ENCODE results near the gene GAD1.
A peak's percentile ranks its signal among the peaks of the same experiment; 100 is the strongest.

The GAD1 gene

DNA sequence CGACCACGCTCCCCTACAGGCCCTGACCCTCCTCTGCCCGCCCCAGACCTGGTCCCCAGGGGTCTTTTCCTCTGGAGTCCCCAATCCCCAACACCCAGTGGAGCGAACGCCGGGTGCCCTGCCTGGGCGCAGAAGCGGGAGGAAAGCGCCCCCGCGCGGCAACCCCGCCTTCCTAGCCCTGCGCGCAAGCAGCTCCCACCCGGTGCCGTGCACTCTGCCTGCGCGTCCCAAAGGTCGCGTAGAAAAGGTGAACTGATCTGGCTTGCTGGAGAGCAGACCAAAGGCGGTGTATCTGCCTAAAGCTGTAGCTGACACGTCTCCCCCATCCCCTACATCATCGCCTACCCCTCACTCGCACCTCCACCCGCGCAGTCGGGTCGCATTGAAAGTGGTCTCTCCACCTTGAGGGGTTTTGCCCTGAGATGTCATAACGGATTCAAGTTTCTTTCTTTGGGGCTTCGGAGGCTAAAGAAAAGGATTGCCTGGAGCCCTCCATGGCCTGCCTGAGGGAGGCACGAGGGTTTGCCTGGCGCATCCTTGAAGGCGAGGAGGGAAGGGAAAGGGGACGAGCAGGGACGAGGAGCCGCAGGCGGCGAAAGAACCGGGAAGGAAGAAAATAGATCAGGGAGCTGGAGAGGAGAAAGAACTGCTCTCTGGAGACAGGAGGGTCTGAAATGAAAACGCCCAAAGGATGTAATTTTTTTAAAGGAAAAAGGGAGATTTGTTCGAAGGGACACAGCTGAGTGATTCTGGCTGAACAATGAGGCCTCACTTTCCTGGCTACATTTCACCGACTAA lies 5.8 kb downstream of the GAD1 start:
- Histone ChIP-seq H3K27me3 (ENCODE audit: insufficient read depth, insufficient read length) (peaks cover 26% of the 10 kb centered on the region), H3K9ac (ENCODE audit: insufficient read length, low read depth) (peak overlapping the region; percentile 69), H3K9me3 (ENCODE audit: insufficient read depth, low read length) (no peaks in the 10 kb centered on the region), H3K4me1 (ENCODE audit: insufficient read depth, insufficient read length) (peaks cover 8% of the 10 kb centered on the region), H3K4me3 (ENCODE audit: insufficient read length, low read depth) (peak overlapping the region; percentile 8), H3K36me3 (ENCODE audit: insufficient read depth, insufficient read length, low read length) (peaks cover 64% of the 10 kb centered on the region)
- TF ChIP-seq YY1 (IDR thresholded peaks at IDR 0.05; ENCODE audit: insufficient read depth, insufficient read length) (no peak), ZNF274 (IDR thresholded peaks at IDR 0.05; ENCODE audit: low read depth, low read length) (no peak), SUZ12 (IDR thresholded peaks at IDR 0.05; ENCODE audit: extremely low read depth, insufficient read depth, insufficient read length) (no peak)
- no peak for DNase-seq (ENCODE audit: low read depth, low spot score)

DNA sequence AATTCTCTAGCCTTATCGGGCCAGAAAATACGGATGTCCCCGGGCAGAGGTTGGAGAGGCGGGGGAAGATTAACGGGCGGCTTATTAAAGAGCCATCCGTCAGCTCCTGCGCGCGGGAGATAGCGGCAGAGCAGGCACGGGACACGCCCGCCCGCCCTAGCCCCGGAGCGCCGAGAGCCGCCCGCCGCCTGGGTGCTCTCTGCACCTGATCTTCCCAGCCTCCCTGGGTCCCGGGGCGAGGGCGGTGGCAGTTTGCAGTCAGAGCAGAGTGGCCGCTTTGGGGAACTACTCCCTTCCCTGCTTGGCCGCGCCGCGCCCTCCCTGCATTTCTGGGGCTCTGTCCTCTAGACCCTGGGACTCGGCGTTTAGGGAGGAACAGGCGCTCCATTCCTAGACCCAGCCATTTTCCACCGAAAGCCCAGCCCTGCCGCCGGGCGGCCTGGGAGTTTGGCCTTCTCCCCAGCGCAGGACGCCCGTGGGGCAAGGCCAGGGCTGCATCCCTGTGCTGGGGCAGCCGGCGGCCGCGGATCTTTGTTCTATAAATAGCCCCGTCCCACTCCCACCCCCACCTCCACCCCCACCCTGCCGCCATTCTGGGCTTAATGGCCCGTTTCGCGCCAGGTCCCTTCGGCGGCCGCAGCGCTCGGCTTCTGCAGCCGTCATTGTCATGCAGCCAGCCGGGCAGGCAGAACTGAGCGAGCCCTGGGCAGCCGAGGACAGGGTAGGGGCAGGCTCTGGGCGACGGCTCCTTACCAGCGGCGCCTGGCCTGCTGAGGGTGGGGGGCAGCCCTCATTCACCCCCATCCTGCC lies 6.6 kb downstream of the GAD1 start:
- no peak for TF ChIP-seq YY1 (IDR thresholded peaks at IDR 0.05; ENCODE audit: insufficient read depth, insufficient read length)
- no peak for TF ChIP-seq ZNF274 (IDR thresholded peaks at IDR 0.05; ENCODE audit: low read depth, low read length)
- TF ChIP-seq SUZ12 (IDR thresholded peaks at IDR 0.05; ENCODE audit: extremely low read depth, insufficient read depth, insufficient read length): no peak
- Histone ChIP-seq H3K4me3 (ENCODE audit: insufficient read length, low read depth) (peak overlapping the region; percentile 9), H3K4me1 (ENCODE audit: insufficient read depth, insufficient read length) (peaks cover 8% of the 10 kb centered on the region), H3K9ac (ENCODE audit: insufficient read length, low read depth) (peak overlapping the region; percentile 69), H3K9me3 (ENCODE audit: insufficient read depth, low read length) (no peaks in the 10 kb centered on the region), H3K36me3 (ENCODE audit: insufficient read depth, insufficient read length, low read length) (peaks cover 68% of the 10 kb centered on the region), H3K27me3 (ENCODE audit: insufficient read depth, insufficient read length) (peaks cover 25% of the 10 kb centered on the region)
- no peak for DNase-seq (ENCODE audit: low read depth, low spot score)

DNA sequence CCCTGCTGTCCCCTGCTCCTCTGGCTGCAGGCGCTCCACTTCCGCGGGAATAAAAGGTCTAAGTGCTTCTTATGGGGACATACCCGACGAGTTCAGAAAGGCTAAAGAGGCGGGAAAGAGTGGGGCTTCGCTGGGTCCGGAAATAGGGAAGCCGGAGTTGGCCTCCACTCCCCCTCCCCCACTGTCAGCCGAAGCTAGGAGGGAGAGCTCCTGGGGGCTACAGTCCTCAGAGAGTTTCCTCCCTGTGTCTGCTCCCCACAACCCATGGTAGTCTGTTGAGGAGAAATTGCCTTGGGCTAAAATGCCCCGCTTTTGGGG lies 7.2 kb downstream of the GAD1 start:
- peaks cover 8% of the 10 kb centered on the region for H3K4me1 ChIP-seq (ENCODE audit: insufficient read depth, insufficient read length)
- no peak for TF ChIP-seq ZNF274 (IDR thresholded peaks at IDR 0.05; ENCODE audit: low read depth, low read length)
- TF ChIP-seq SUZ12 (IDR thresholded peaks at IDR 0.05; ENCODE audit: extremely low read depth, insufficient read depth, insufficient read length): no peak
- TF ChIP-seq YY1 (IDR thresholded peaks at IDR 0.05; ENCODE audit: insufficient read depth, insufficient read length): no peak
- peak overlapping the region; percentile 61 for H3K9ac ChIP-seq (ENCODE audit: insufficient read length, low read depth)
- H3K9me3 ChIP-seq (ENCODE audit: insufficient read depth, low read length): no peaks in the 10 kb centered on the region
- no peak overlapping the region for H3K4me3 ChIP-seq (ENCODE audit: insufficient read length, low read depth)
- peaks cover 19% of the 10 kb centered on the region for H3K27me3 ChIP-seq (ENCODE audit: insufficient read depth, insufficient read length)
- no peak for DNase-seq (ENCODE audit: low read depth, low spot score)
- peaks cover 74% of the 10 kb centered on the region for H3K36me3 ChIP-seq (ENCODE audit: insufficient read depth, insufficient read length, low read length)

- peaks cover 12% of the 10 kb centered on the region for H3K27me3 ChIP-seq (ENCODE audit: insufficient read depth, insufficient read length)
- H3K4me1 ChIP-seq (ENCODE audit: insufficient read depth, insufficient read length): peaks cover 8% of the 10 kb centered on the region
- TF ChIP-seq YY1 (IDR thresholded peaks at IDR 0.05; ENCODE audit: insufficient read depth, insufficient read length): no peak
- TF ChIP-seq SUZ12 (IDR thresholded peaks at IDR 0.05; ENCODE audit: extremely low read depth, insufficient read depth, insufficient read length): no peak
- no peak for TF ChIP-seq ZNF274 (IDR thresholded peaks at IDR 0.05; ENCODE audit: low read depth, low read length)
- H3K9me3 ChIP-seq (ENCODE audit: insufficient read depth, low read length): no peaks in the 10 kb centered on the region
- H3K9ac ChIP-seq (ENCODE audit: insufficient read length, low read depth): no peak overlapping the region
- H3K36me3 ChIP-seq (ENCODE audit: insufficient read depth, insufficient read length, low read length): peaks cover 79% of the 10 kb centered on the region
- H3K4me3 ChIP-seq (ENCODE audit: insufficient read length, low read depth): no peak overlapping the region
- no peak for DNase-seq (ENCODE audit: low read depth, low spot score)
Measured at GRCh38 chr2:170824526-170825015, 7.9 kb downstream of the GAD1 start.

- Histone ChIP-seq H3K27me3 (ENCODE audit: insufficient read depth, insufficient read length) (no peaks in the 10 kb centered on the region), H3K9ac (ENCODE audit: insufficient read length, low read depth) (no peak overlapping the region), H3K9me3 (ENCODE audit: insufficient read depth, low read length) (no peaks in the 10 kb centered on the region), H3K4me3 (ENCODE audit: insufficient read length, low read depth) (no peak overlapping the region), H3K36me3 (ENCODE audit: insufficient read depth, insufficient read length, low read length) (peaks cover 79% of the 10 kb centered on the region), H3K4me1 (ENCODE audit: insufficient read depth, insufficient read length) (peaks cover 1% of the 10 kb centered on the region)
- TF ChIP-seq ZNF274 (IDR thresholded peaks at IDR 0.05; ENCODE audit: low read depth, low read length): no peak
- no peak for TF ChIP-seq YY1 (IDR thresholded peaks at IDR 0.05; ENCODE audit: insufficient read depth, insufficient read length)
- no peak for TF ChIP-seq SUZ12 (IDR thresholded peaks at IDR 0.05; ENCODE audit: extremely low read depth, insufficient read depth, insufficient read length)
- no peak for DNase-seq (ENCODE audit: low read depth, low spot score)
Measured at GRCh38 chr2:170827841-170828532, 11.3 kb downstream of the GAD1 start.

DNA sequence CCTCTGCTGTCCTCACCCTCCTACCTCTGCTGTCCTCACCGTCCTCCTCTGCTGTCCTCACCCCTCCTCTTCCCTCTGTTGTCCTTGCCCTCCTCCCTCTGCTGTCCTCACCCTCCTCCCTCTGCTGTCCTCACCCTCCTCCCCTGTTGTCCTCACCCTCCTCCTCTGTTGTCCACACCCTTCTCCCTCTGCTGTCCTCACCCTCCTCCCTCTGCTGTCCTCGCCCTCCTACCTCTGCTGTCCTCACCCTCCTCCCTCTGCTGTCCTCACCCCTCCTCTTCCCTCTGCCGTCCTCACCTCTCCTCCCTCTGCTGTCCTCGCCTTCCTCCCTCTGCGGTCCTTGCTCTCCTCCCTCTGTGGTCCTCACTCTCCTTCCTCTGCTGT lies 11.8 kb downstream of the GAD1 start:
- H3K4me3 ChIP-seq (ENCODE audit: insufficient read length, low read depth): no peak overlapping the region
- TF ChIP-seq ZNF274 (IDR thresholded peaks at IDR 0.05; ENCODE audit: low read depth, low read length): no peak
- no peak for TF ChIP-seq SUZ12 (IDR thresholded peaks at IDR 0.05; ENCODE audit: extremely low read depth, insufficient read depth, insufficient read length)
- TF ChIP-seq YY1 (IDR thresholded peaks at IDR 0.05; ENCODE audit: insufficient read depth, insufficient read length): no peak
- no peaks in the 10 kb centered on the region for H3K4me1 ChIP-seq (ENCODE audit: insufficient read depth, insufficient read length)
- H3K9me3 ChIP-seq (ENCODE audit: insufficient read depth, low read length): no peaks in the 10 kb centered on the region
- H3K36me3 ChIP-seq (ENCODE audit: insufficient read depth, insufficient read length, low read length): peaks cover 83% of the 10 kb centered on the region
- no peaks in the 10 kb centered on the region for H3K27me3 ChIP-seq (ENCODE audit: insufficient read depth, insufficient read length)
- H3K9ac ChIP-seq (ENCODE audit: insufficient read length, low read depth): no peak overlapping the region
- DNase-seq (ENCODE audit: low read depth, low spot score): no peak

All from NT2/D1 (cell line).